ENCODE data around the gene MRM2.

GRCh38 chr7:2248984-2249694 lies 7.1 kb upstream of the MRM2 start:
- TF ChIP-seq REST (IDR thresholded peaks at IDR 0.05; ENCODE audit: insufficient read depth in 1 of 2, low read depth in 2 of 2, low read length in 2 of 2) (no peak), FOXP2 (optimal IDR thresholded peaks at IDR 0.05; ENCODE audit: borderline replicate concordance, extremely low read depth, extremely low read length, insufficient read depth) (no peak), SIN3A (IDR thresholded peaks at IDR 0.05; ENCODE audit: borderline replicate concordance, insufficient read depth, low read length) (0 out of 2 replicates have a peak, but pooled peaks have one; percentile 49), POLR2AphosphoS5 (IDR thresholded peaks at IDR 0.05; ENCODE audit: low read depth, low read length) (peak; percentile 33; the same call in 1 of the 2 replicates), TAF1 (IDR thresholded peaks at IDR 0.05; ENCODE audit: borderline replicate concordance, insufficient read depth, low read length) (no peak)

All from PFSK-1 (cell line).